ENCODE results near the gene TFCP2L1.
A peak's percentile ranks its signal among the peaks of the same experiment; 100 is the strongest.
"Not testable (repeated sequence)": the region's sequence is repeated elsewhere in the genome, so short reads cannot be mapped to it uniquely, and the experiment has no call there.

TFCP2L1 gene

GRCh38 chr2:121284463-121285449 lies at the start of gene TFCP2L1:
TFCP2L1 (minus strand) TSS chr2:121285202; CDS start chr2:121285109, 93 bp downstream.
- DNase-seq: peak in 1 of 2 donors; percentile 18

- no peak for DNase-seq
These were observed 49.0 kb upstream of the TFCP2L1 start for GRCh38 chr2:121333834-121334558.

GRCh38 chr2:121333231-121333630 lies 48.2 kb upstream of the TFCP2L1 start:
- no peak for DNase-seq

- DNase-seq: not testable (repeated sequence)
These were observed 46.3 kb upstream of the TFCP2L1 start for GRCh38 chr2:121331324-121331723.

- no peak for DNase-seq
These were observed 45.9 kb upstream of the TFCP2L1 start for GRCh38 chr2:121330921-121331320.

GRCh38 chr2:121329786-121330185 lies 44.8 kb upstream of the TFCP2L1 start:
- DNase-seq: no peak

- no peak for DNase-seq
These were observed 41.6 kb upstream of the TFCP2L1 start for GRCh38 chr2:121326628-121327027.

GRCh38 chr2:121324601-121325000 lies 39.6 kb upstream of the TFCP2L1 start:
- DNase-seq: no peak

GRCh38 chr2:121321476-121321875 lies 36.5 kb upstream of the TFCP2L1 start:
- DNase-seq: no peak

- no peak for DNase-seq
These were observed 34.9 kb upstream of the TFCP2L1 start for GRCh38 chr2:121319941-121320340.

GRCh38 chr2:121316986-121317385 lies 32.0 kb upstream of the TFCP2L1 start:
- no peak for DNase-seq

- not testable (repeated sequence) for DNase-seq
These were observed 28.7 kb upstream of the TFCP2L1 start for GRCh38 chr2:121313701-121314100.

- DNase-seq: no peak
These were observed 24.8 kb upstream of the TFCP2L1 start for GRCh38 chr2:121309801-121310200.

- DNase-seq: no peak
These were observed 24.3 kb upstream of the TFCP2L1 start for GRCh38 chr2:121309323-121309722.

- no peak for DNase-seq
These were observed 22.0 kb upstream of the TFCP2L1 start for GRCh38 chr2:121307048-121307447.

GRCh38 chr2:121304941-121305340 lies 19.9 kb upstream of the TFCP2L1 start:
- no peak for DNase-seq

GRCh38 chr2:121303531-121304263 lies 18.7 kb upstream of the TFCP2L1 start:
- DNase-seq: no peak

- DNase-seq: not testable (repeated sequence)
These were observed 16.2 kb upstream of the TFCP2L1 start for GRCh38 chr2:121301190-121301589.

- DNase-seq: no peak
These were observed 13.5 kb upstream of the TFCP2L1 start for GRCh38 chr2:121298476-121298875.

- not testable (repeated sequence) for DNase-seq
These were observed 12.9 kb upstream of the TFCP2L1 start for GRCh38 chr2:121297866-121298265.

- DNase-seq: no peak
These were observed 12.3 kb upstream of the TFCP2L1 start for GRCh38 chr2:121297217-121297830.

GRCh38 chr2:121295911-121296650 lies 11.1 kb upstream of the TFCP2L1 start:
- no peak for DNase-seq
